MM.1S (cell line): ENCODE results near the gene EIF2B4.

Experiments used
- CTCF ChIP-seq: fragments of 300-600 bp; sonication (generic); IDR thresholded peaks from 2 replicates; pipeline ENCODE4 v1.5.1; 2016; ENCODE audit warnings: antibody characterized with exemption, low read length, mixed read lengths
- EZH2 ChIP-seq: fragments of 300-600 bp; sonication (generic); optimal IDR thresholded peaks from 2 replicates; pipeline ENCODE3; 2017; ENCODE audit warnings: low read depth, mild to moderate bottlenecking, antibody characterized with exemption, low read length, mixed read lengths

GRCh38 chr2:27335311-27335710 lies 34.8 kb downstream of the EIF2B4 start:
- no peak for TF ChIP-seq CTCF
- no peak for TF ChIP-seq EZH2
